Caco-2 (cell line): ENCODE measurements around the gene DPT. TPM values are rescaled to one million over a fixed set of nuclear protein-coding genes. Genes with fewer than 3 reads are reported as not detected.

Experiments
- Bru-seq: library from RNA; stranded (reverse); fragments of 400-500 nt; gene quantifications from one replicate; lab custom pipeline; 2021; lab: Mats Ljungman, UMichigan
- BruChase-seq, 2 experiments: library from RNA; stranded (reverse); fragments of 400-500 nt; gene quantifications; one replicate each; lab custom pipeline; 2021; lab: Mats Ljungman, UMichigan
- BruUV-seq: library from RNA; stranded (reverse); fragments of 400-500 nt; replicated peaks from 2 replicates; lab custom pipeline; 2021; lab: Mats Ljungman, UMichigan
- CTCF ChIA-PET: fragments of 300-600 bp; sonication (Branson Sonifier 250); formaldehyde crosslinking; loops from one replicate; lab custom pipeline; 2022; ENCODE audit warnings: antibody characterized with exemption; lab: Charles Lee
- POLR2A ChIA-PET: fragments of 300-600 bp; sonication (Branson Sonifier 250); formaldehyde crosslinking; loops from one replicate; lab custom pipeline; 2022; ENCODE audit warnings: antibody characterized with exemption; lab: Charles Lee
- DNase-seq, 2 experiments: peaks; one replicate each; pipeline versions ENCODE4 v3.0.0 to v3.0.0-alpha.2; 2020 to 2022
- H3K27me3 ChIP-seq: replicated peaks from 2 replicates; pipeline ENCODE4 v1.6.0; 2011; ENCODE audit warnings: low read length; ENCODE audit not compliant: control insufficient read depth, insufficient read depth
- H3K36me3 ChIP-seq: 2 replicates; pipeline ENCODE4 v1.5.1; 2011; ENCODE audit warnings: low read length; ENCODE audit not compliant: control insufficient read depth, insufficient read depth
- H3K4me1 ChIP-seq: fragments of 250-450 bp; sonication (Bioruptor Pico); 2 replicates; pipeline ENCODE4 v1.5.1; 2020; ENCODE audit warnings: mild to moderate bottlenecking
- H3K4me3 ChIP-seq: 2 replicates; pipeline ENCODE4 v1.5.1; 2011; ENCODE audit warnings: low read depth, mild to moderate bottlenecking, control low read depth, low read length
- H3K9me3 ChIP-seq: fragments of 250-450 bp; sonication (Bioruptor Pico); 2 replicates; pipeline ENCODE4 v1.5.1; 2020; ENCODE audit warnings: mild to moderate bottlenecking, moderate library complexity
- H3K27ac Mint-ChIP-seq: one replicate; pipeline ENCODE4 v1.8.0; 2022; ENCODE audit warnings: mixed read lengths; ENCODE audit not compliant: unreplicated experiment
- H3K27me3 Mint-ChIP-seq: one replicate; pipeline ENCODE4 v1.8.0; 2022; ENCODE audit warnings: mixed read lengths; ENCODE audit not compliant: insufficient read depth, unreplicated experiment
- H3K36me3 Mint-ChIP-seq: one replicate; pipeline ENCODE4 v1.8.0; 2022; ENCODE audit warnings: mild to moderate bottlenecking, mixed read lengths; ENCODE audit not compliant: insufficient read depth, unreplicated experiment
- H3K4me1 Mint-ChIP-seq: one replicate; pipeline ENCODE4 v1.8.0; 2022; ENCODE audit warnings: low read depth, mixed read lengths; ENCODE audit not compliant: unreplicated experiment
- H3K4me3 Mint-ChIP-seq: one replicate; pipeline ENCODE4 v1.8.0; 2022; ENCODE audit warnings: mild to moderate bottlenecking, moderate library complexity, mixed read lengths; ENCODE audit not compliant: unreplicated experiment
- H3K9me3 Mint-ChIP-seq: one replicate; pipeline ENCODE4 v1.8.0; 2022; ENCODE audit warnings: mixed read lengths; ENCODE audit not compliant: unreplicated experiment
- intact Hi-C: fragments of 100-400 bp; cut with micrococcal nuclease; formaldehyde crosslinking; loops from one replicate; pipeline ENCODE4 v1.10.0; 2022; ENCODE audit not compliant: unreplicated experiment
- long read RNA-seq: library from polyadenylated mRNA; stranded (forward); transcript quantifications from one replicate; pipeline ENCODE4 v2.0.0, GENCODE V29; 2022
- total RNA-seq: library from RNA; stranded (reverse); gene quantifications from 2 replicates; pipeline ENCODE4 v1.2.3, GENCODE V29; 2022
- TF ChIP-seq, protein P1 (sequence below), 2 experiments: fragments of 200-600 bp in 1 of 2; IDR thresholded peaks; 1 replicate in 1 of 2; 2 replicates in 1 of 2; pipeline versions ENCODE4 v1.5.1 to v1.8.0; 2011 to 2022; ENCODE audit warnings: antibody characterized with exemption in 1 of 2, control low read depth in 1 of 2, inconsistent platforms in 1 of 2, low read depth in 1 of 2, low read length in 1 of 2, mild to moderate bottlenecking in 1 of 2, moderate library complexity in 1 of 2; ENCODE audit not compliant: insufficient read depth in 1 of 2, severe bottlenecking in 1 of 2, unreplicated experiment in 1 of 2

DPT gene
- total RNA-seq = not detected in 2 replicates
- not detected for Bru-seq, nascent RNA
- not detected for BruChase-seq, experiment 1, labeled RNA remaining after a 2-hour chase
- BruChase-seq, experiment 2, labeled RNA remaining after a 6-hour chase = not detected
- long read RNA-seq = 0 reads

DNA sequence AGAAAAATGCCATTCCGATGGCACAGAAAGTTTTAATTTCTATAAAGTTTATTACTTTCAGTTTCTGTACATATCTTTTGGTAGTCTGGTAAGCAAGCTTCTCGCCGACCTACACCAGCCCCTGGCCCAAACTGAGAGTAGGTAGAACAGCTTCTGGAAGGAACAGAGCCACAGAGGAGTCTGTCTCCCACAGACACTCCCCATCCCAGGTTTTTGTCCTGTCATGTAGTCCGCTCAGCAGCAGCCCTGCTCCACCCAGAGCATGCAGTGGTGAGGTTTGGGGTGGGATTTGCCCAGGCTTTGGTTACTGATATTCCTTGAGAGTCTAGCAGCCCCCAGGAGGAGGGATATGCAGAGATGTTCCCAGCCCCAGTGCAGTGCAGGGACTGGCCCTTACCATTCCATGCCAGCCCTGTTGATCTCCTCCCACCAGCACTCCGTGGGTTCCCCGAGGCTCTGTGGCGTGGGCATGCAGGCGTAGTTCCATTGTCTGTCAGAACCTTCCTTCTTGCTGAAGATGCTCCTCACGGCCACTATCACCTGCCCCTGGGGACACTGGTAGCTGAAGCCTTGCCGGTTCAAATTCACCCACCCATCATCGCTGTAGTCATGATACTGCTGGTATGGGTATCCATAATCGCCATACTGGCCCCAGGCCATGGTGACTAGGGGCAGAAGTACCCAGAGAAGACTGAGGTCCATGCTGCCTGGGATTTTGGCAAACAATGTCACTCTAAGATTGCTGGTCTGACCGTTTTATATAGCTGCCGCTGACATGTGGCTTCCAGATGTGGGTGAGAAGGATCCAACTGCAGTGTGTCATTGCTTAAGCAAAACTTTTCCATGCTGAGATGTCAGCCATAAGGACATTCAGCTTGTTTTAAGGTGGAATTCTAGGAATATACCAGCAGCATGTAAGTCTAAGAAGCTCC, at the start of gene DPT:
DPT (minus strand) TSS at position 734 of the 932 bp plus-strand sequence; CDS start at position 702, 32 bp downstream.
- BruUV-seq = no TSS peak
- H3K4me3 ChIP-seq = no peak within 1 kb of the TSS
- intact Hi-C loops = no loop called here
- H3K36me3 Mint-ChIP-seq = no peaks in the 10 kb centered on the region
- no peaks in the 10 kb centered on the region for H3K4me1 ChIP-seq
- H3K4me1 Mint-ChIP-seq = no peaks in the 10 kb centered on the region
- no peak within 1 kb of the TSS for H3K4me3 Mint-ChIP-seq
- POLR2A ChIA-PET = no interaction called here
- H3K9me3 ChIP-seq = no peaks in the 10 kb centered on the region
- no peaks in the 10 kb centered on the region for H3K9me3 Mint-ChIP-seq
- TF ChIP-seq, protein P1, sequence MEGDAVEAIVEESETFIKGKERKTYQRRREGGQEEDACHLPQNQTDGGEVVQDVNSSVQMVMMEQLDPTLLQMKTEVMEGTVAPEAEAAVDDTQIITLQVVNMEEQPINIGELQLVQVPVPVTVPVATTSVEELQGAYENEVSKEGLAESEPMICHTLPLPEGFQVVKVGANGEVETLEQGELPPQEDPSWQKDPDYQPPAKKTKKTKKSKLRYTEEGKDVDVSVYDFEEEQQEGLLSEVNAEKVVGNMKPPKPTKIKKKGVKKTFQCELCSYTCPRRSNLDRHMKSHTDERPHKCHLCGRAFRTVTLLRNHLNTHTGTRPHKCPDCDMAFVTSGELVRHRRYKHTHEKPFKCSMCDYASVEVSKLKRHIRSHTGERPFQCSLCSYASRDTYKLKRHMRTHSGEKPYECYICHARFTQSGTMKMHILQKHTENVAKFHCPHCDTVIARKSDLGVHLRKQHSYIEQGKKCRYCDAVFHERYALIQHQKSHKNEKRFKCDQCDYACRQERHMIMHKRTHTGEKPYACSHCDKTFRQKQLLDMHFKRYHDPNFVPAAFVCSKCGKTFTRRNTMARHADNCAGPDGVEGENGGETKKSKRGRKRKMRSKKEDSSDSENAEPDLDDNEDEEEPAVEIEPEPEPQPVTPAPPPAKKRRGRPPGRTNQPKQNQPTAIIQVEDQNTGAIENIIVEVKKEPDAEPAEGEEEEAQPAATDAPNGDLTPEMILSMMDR (IDR thresholded peaks at IDR 0.05; ENCODE audit: insufficient read depth in 1 of 2, low read depth in 1 of 2, low read length in 1 of 2, severe bottlenecking in 1 of 2, unreplicated experiment in 1 of 2) = no peak
- no peaks in the 10 kb centered on the region for H3K27me3 Mint-ChIP-seq
- H3K27me3 ChIP-seq = no peaks in the 10 kb centered on the region
- CTCF ChIA-PET = no interaction called here
- no peak within 1 kb of the TSS for H3K27ac Mint-ChIP-seq
- DNase-seq = no peak
- H3K36me3 ChIP-seq = no peaks in the 10 kb centered on the region

DNA sequence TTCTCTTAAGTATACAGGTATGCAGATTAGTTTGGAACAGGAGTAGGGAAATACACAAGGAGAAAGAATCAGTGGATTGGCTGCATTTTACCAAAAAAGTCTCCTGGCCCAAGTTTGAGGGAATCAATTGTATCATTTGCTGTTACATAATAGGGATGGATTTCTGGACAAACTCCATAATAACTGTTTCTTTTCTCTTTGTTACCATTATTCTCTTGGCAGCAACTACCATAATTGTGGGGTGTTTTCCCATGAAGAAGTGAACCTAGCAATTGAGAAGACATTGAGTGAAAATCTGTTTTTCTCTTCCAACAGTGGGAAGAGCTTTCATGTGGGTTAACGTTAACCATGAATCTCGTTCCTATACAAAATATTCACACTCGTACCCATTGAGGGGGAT, 46.4 kb upstream of the DPT start:
- Histone ChIP-seq H3K27me3 (no peaks in the 10 kb centered on the region), H3K4me3 (no peak overlapping the region), H3K4me1 (peaks cover 7% of the 10 kb centered on the region; the same call in 1 of the 2 replicates), H3K36me3 (no peaks in the 10 kb centered on the region), H3K9me3 (no peaks in the 10 kb centered on the region)
- BruUV-seq = no TSS peak
- DNase-seq = no peak
- no peaks in the 10 kb centered on the region for H3K36me3 Mint-ChIP-seq
- POLR2A ChIA-PET = no interaction called here
- TF ChIP-seq, protein P1 (IDR thresholded peaks at IDR 0.05; ENCODE audit: insufficient read depth in 1 of 2, low read depth in 1 of 2, low read length in 1 of 2, severe bottlenecking in 1 of 2, unreplicated experiment in 1 of 2) = no peak
- peaks cover 15% of the 10 kb centered on the region for H3K4me1 Mint-ChIP-seq
- H3K27ac Mint-ChIP-seq = no peak overlapping the region
- CTCF ChIA-PET = no interaction called here
- no peaks in the 10 kb centered on the region for H3K27me3 Mint-ChIP-seq
- H3K4me3 Mint-ChIP-seq = no peak overlapping the region
- intact Hi-C loops = no loop called here
- H3K9me3 Mint-ChIP-seq = peaks cover 3% of the 10 kb centered on the region

DNA sequence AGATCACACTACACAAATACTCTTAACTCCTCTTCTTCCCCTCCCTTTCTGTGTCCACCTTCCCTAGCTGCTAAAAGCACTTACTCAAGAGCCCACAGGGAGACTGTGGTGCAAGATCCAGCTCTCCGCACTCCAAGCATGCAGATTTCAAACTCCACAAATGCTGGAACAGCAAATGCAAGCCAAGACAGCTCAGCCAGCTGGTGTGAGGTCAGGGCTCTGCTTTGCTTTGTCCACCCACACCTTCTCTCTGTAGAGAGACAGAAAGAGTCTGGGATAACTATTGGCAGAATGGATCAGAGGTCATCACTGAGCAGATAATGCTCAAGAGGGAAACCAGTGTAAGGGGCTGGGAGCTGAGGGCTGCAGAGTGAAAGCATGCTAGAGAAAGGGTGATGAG, 45.2 kb upstream of the DPT start:
- peak in 1 of 2 experiments; percentile 11 for DNase-seq
- peaks cover 7% of the 10 kb centered on the region; the same call in 1 of the 2 replicates for H3K4me1 ChIP-seq
- intact Hi-C loops = no loop called here
- no peaks in the 10 kb centered on the region for H3K27me3 ChIP-seq
- no peaks in the 10 kb centered on the region for H3K9me3 ChIP-seq
- H3K4me3 Mint-ChIP-seq = no peak overlapping the region
- TF ChIP-seq, protein P1 (IDR thresholded peaks at IDR 0.05; ENCODE audit: insufficient read depth in 1 of 2, low read depth in 1 of 2, low read length in 1 of 2, severe bottlenecking in 1 of 2, unreplicated experiment in 1 of 2) = no peak
- H3K9me3 Mint-ChIP-seq = no peaks in the 10 kb centered on the region
- ChIA-PET POLR2A (no interaction called here), CTCF (no interaction called here)
- no peak overlapping the region for H3K27ac Mint-ChIP-seq
- H3K4me3 ChIP-seq = no peak overlapping the region
- BruUV-seq = no TSS peak
- H3K36me3 ChIP-seq = no peaks in the 10 kb centered on the region
- no peaks in the 10 kb centered on the region for H3K36me3 Mint-ChIP-seq
- peaks cover 15% of the 10 kb centered on the region for H3K4me1 Mint-ChIP-seq
- H3K27me3 Mint-ChIP-seq = no peaks in the 10 kb centered on the region
